ENCODE results near the gene FGD3. TPM values are rescaled to one million over a fixed set of nuclear protein-coding genes. Genes with fewer than 3 reads are reported as not detected.

FGD3 gene
- total RNA-seq, 1 donor from 2014 or later, result 0.09 TPM

DNA sequence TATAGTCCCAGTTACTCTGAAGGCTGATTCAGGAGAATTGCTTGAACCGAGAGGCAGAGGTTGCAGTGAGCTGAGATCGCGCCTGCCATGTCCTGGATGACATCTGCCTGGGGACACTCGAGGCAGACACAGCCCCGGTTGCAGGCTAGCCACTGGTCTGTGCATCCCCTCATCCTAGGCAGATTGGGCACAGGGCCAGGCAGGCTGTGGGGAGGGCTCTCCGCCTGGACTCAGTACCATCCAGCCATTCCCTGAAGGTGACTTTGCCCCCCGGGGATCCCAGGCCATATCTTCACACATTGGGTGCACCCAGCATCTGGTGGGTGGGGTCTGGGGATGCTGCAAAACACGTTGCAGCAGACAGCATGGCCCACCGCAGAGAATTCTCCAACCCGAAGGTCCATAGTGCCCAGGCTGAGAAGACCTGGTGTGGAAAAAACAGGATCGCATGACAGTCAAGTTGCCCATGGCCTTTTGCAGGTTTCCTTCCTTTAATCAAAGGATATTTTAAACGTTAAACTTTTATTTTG lies 60.3 kb downstream of the FGD3 start:
- H3K9me3 Mint-ChIP-seq (ENCODE audit: unreplicated experiment), result no peaks in the 10 kb centered on the region
- no peaks in the 10 kb centered on the region for H3K36me3 ChIP-seq (ENCODE audit: insufficient read depth, low read length)
- H3K4me3 Mint-ChIP-seq (ENCODE audit: unreplicated experiment), result no peak overlapping the region
- H3K27me3 Mint-ChIP-seq (ENCODE audit: low read depth, unreplicated experiment), result peaks cover 21% of the 10 kb centered on the region
- TF ChIP-seq EZH2 (IDR thresholded peaks at IDR 0.05; ENCODE audit: insufficient read depth, low read length) (no peak), CTCF (IDR thresholded peaks at IDR 0.05; ENCODE audit: insufficient read depth, low read depth, low read length) (no peak)
- H3K4me1 ChIP-seq (ENCODE audit: insufficient read depth, low read length), result no peaks in the 10 kb centered on the region
- no peak overlapping the region for H3K9ac ChIP-seq (ENCODE audit: low read length)
- no peaks in the 10 kb centered on the region for H3K36me3 Mint-ChIP-seq (ENCODE audit: low read depth, unreplicated experiment)
- no peaks in the 10 kb centered on the region for H3K9me3 ChIP-seq (ENCODE audit: insufficient read depth, low read depth, low read length)
- H3K79me2 ChIP-seq (ENCODE audit: insufficient read depth, low read length), result no peaks in the 10 kb centered on the region
- no peak overlapping the region for H3K27ac Mint-ChIP-seq (ENCODE audit: unreplicated experiment)
- no peaks in the 10 kb centered on the region for H3K27me3 ChIP-seq (ENCODE audit: insufficient read depth, low read length)
- no peak overlapping the region for H3K27ac ChIP-seq (ENCODE audit: low read depth, low read length)
- H3K4me1 Mint-ChIP-seq (ENCODE audit: low read depth, unreplicated experiment), result peaks cover 3% of the 10 kb centered on the region
- H3K4me2 ChIP-seq (ENCODE audit: low read length), result no peak overlapping the region
- DNase-seq (ENCODE audit: low read depth), result no peak
- H2AFZ ChIP-seq (ENCODE audit: low read depth, low read length), result no peak overlapping the region
- no peak overlapping the region for H3K4me3 ChIP-seq (ENCODE audit: insufficient read depth, low read depth, low read length)
- no peak for FAIRE-seq
- no peaks in the 10 kb centered on the region for H4K20me1 ChIP-seq (ENCODE audit: insufficient read depth, low read length)

GRCh38 chr9:93008457-93008856 lies 61.1 kb downstream of the FGD3 start:
- Histone ChIP-seq H3K79me2 (ENCODE audit: insufficient read depth, low read length) (no peaks in the 10 kb centered on the region), H3K36me3 (ENCODE audit: insufficient read depth, low read length) (no peaks in the 10 kb centered on the region), H3K27ac (ENCODE audit: low read depth, low read length) (no peak overlapping the region), H3K4me3 (ENCODE audit: insufficient read depth, low read depth, low read length) (no peak overlapping the region), H3K9me3 (ENCODE audit: insufficient read depth, low read depth, low read length) (no peaks in the 10 kb centered on the region), H2AFZ (ENCODE audit: low read depth, low read length) (no peak overlapping the region), H3K27me3 (ENCODE audit: insufficient read depth, low read length) (no peaks in the 10 kb centered on the region), H3K9ac (ENCODE audit: low read length) (no peak overlapping the region), H3K4me1 (ENCODE audit: insufficient read depth, low read length) (no peaks in the 10 kb centered on the region), H4K20me1 (ENCODE audit: insufficient read depth, low read length) (no peaks in the 10 kb centered on the region), H3K4me2 (ENCODE audit: low read length) (no peak overlapping the region)
- DNase-seq (ENCODE audit: low read depth), result no peak
- no peak overlapping the region for H3K4me3 Mint-ChIP-seq (ENCODE audit: unreplicated experiment)
- H3K27ac Mint-ChIP-seq (ENCODE audit: unreplicated experiment), result no peak overlapping the region
- H3K4me1 Mint-ChIP-seq (ENCODE audit: low read depth, unreplicated experiment), result peaks cover 3% of the 10 kb centered on the region
- H3K36me3 Mint-ChIP-seq (ENCODE audit: low read depth, unreplicated experiment), result no peaks in the 10 kb centered on the region
- peaks cover 21% of the 10 kb centered on the region for H3K27me3 Mint-ChIP-seq (ENCODE audit: low read depth, unreplicated experiment)
- FAIRE-seq, result no peak
- no peaks in the 10 kb centered on the region for H3K9me3 Mint-ChIP-seq (ENCODE audit: unreplicated experiment)
- no peak for TF ChIP-seq CTCF (IDR thresholded peaks at IDR 0.05; ENCODE audit: insufficient read depth, low read depth, low read length)

- Histone ChIP-seq H3K36me3 (ENCODE audit: insufficient read depth, low read length) (no peaks in the 10 kb centered on the region), H3K27ac (ENCODE audit: low read depth, low read length) (no peak overlapping the region), H3K4me2 (ENCODE audit: low read length) (no peak overlapping the region), H3K27me3 (ENCODE audit: insufficient read depth, low read length) (no peaks in the 10 kb centered on the region), H3K9ac (ENCODE audit: low read length) (no peak overlapping the region), H3K79me2 (ENCODE audit: insufficient read depth, low read length) (no peaks in the 10 kb centered on the region), H2AFZ (ENCODE audit: low read depth, low read length) (no peak overlapping the region), H3K9me3 (ENCODE audit: insufficient read depth, low read depth, low read length) (no peaks in the 10 kb centered on the region), H4K20me1 (ENCODE audit: insufficient read depth, low read length) (no peaks in the 10 kb centered on the region), H3K4me1 (ENCODE audit: insufficient read depth, low read length) (no peaks in the 10 kb centered on the region), H3K4me3 (ENCODE audit: insufficient read depth, low read depth, low read length) (no peak overlapping the region)
- no peaks in the 10 kb centered on the region for H3K36me3 Mint-ChIP-seq (ENCODE audit: low read depth, unreplicated experiment)
- TF ChIP-seq CTCF (IDR thresholded peaks at IDR 0.05; ENCODE audit: insufficient read depth, low read depth, low read length), result no peak
- no peak for TF ChIP-seq EZH2 (IDR thresholded peaks at IDR 0.05; ENCODE audit: insufficient read depth, low read length)
- FAIRE-seq, result no peak
- DNase-seq (ENCODE audit: low read depth), result no peak
- H3K27me3 Mint-ChIP-seq (ENCODE audit: low read depth, unreplicated experiment), result peaks cover 21% of the 10 kb centered on the region
- no peak overlapping the region for H3K4me3 Mint-ChIP-seq (ENCODE audit: unreplicated experiment)
- H3K27ac Mint-ChIP-seq (ENCODE audit: unreplicated experiment), result no peak overlapping the region
- H3K4me1 Mint-ChIP-seq (ENCODE audit: low read depth, unreplicated experiment), result peaks cover 3% of the 10 kb centered on the region
- H3K9me3 Mint-ChIP-seq (ENCODE audit: unreplicated experiment), result no peaks in the 10 kb centered on the region
Measured at GRCh38 chr9:93009337-93010015, 62.2 kb downstream of the FGD3 start.

Data from astrocyte (in vitro differentiated cells and primary cell).